Keratinocyte (primary cell): ENCODE measurements around the gene RSPRY1. TPM values are rescaled to one million over a fixed set of nuclear protein-coding genes. Genes with fewer than 3 reads are reported as not detected.

Source experiments
- DNase-seq: peaks from one replicate; pipeline ENCODE4 v3.0.0-alpha.2; 2011; ENCODE audit warnings: low read depth, missing footprints, low spot score
- FAIRE-seq: peaks from 2 replicates; lab custom pipeline; 2011; peaks lifted over from hg19 to GRCh38; lab: Jason Lieb, UNC
- H2AFZ ChIP-seq: 2 replicates; pipeline ENCODE4 v1.6.0; 2012; ENCODE audit warnings: low read length, control low read depth, inconsistent platforms; ENCODE audit not compliant: control insufficient read depth
- H3K27ac ChIP-seq: 2 replicates; pipeline ENCODE4 v1.5.1; 2011; ENCODE audit warnings: low read length; ENCODE audit not compliant: control insufficient read depth, insufficient read depth
- H3K27me3 ChIP-seq: 3 replicates; pipeline ENCODE4 v1.6.0; 2011; ENCODE audit warnings: low read length; ENCODE audit not compliant: control insufficient read depth, insufficient read depth; ENCODE audit errors: extremely low read depth
- H3K36me3 ChIP-seq, 2 experiments: 2 replicates in 1 of 2; 3 replicates in 1 of 2; pipeline ENCODE4 v1.5.1; 2011; ENCODE audit warnings: low read length in 2 of 2, mild to moderate bottlenecking in 1 of 2; ENCODE audit not compliant: control insufficient read depth in 2 of 2, insufficient read depth in 2 of 2; ENCODE audit errors: extremely low read depth in 1 of 2
- H3K4me1 ChIP-seq: 3 replicates; pipeline ENCODE4 v1.5.1; 2011; ENCODE audit warnings: low read length; ENCODE audit not compliant: control insufficient read depth, insufficient read depth; ENCODE audit errors: extremely low read depth
- H3K4me2 ChIP-seq: 3 replicates; pipeline ENCODE4 v1.6.0; 2011; ENCODE audit warnings: low read depth, low read length; ENCODE audit not compliant: control insufficient read depth, insufficient read depth; ENCODE audit errors: extremely low read depth
- H3K4me3 ChIP-seq, 3 experiments: fragments of 200-600 bp in 1 of 3; sonication (generic) in 1 of 3; 2 replicates in 2 of 3; 3 replicates in 1 of 3; pipeline ENCODE4 v1.5.1; 2011 to 2016; ENCODE audit warnings: low read length in 3 of 3, mild to moderate bottlenecking in 3 of 3, control low read depth in 2 of 3, inconsistent platforms in 1 of 3, low read depth in 1 of 3, mixed read lengths in 1 of 3, mixed run types in 1 of 3, moderate library complexity in 1 of 3; ENCODE audit not compliant: control insufficient read depth in 2 of 3, insufficient read depth in 2 of 3; ENCODE audit errors: extremely low read depth in 1 of 3
- H3K79me2 ChIP-seq: 2 replicates; pipeline ENCODE4 v1.6.0; 2012; ENCODE audit warnings: low read length; ENCODE audit not compliant: control insufficient read depth, insufficient read depth
- H3K9ac ChIP-seq: 3 replicates; pipeline ENCODE4 v1.6.0; 2011; ENCODE audit warnings: low read length; ENCODE audit not compliant: control insufficient read depth, insufficient read depth; ENCODE audit errors: extremely low read depth
- H3K9me1 ChIP-seq: 3 replicates; pipeline ENCODE4 v1.6.0; 2011; ENCODE audit warnings: low read length; ENCODE audit not compliant: control insufficient read depth, insufficient read depth; ENCODE audit errors: extremely low read depth
- H3K9me3 ChIP-seq: 2 replicates; pipeline ENCODE4 v1.5.1; 2012; ENCODE audit warnings: low read depth, low read length; ENCODE audit not compliant: control insufficient read depth
- H4K20me1 ChIP-seq: 3 replicates; pipeline ENCODE4 v1.6.0; 2011; ENCODE audit warnings: low read length; ENCODE audit not compliant: control insufficient read depth, insufficient read depth; ENCODE audit errors: extremely low read depth
- CTCF ChIP-seq, 3 experiments: IDR thresholded peaks in 1 of 3; conservative IDR thresholded peaks in 1 of 3; optimal IDR thresholded peaks in 1 of 3; 2 replicates in 2 of 3; 3 replicates in 1 of 3; pipeline versions ENCODE3 to v1.5.1; 2011; ENCODE audit warnings: low read length in 3 of 3, mild to moderate bottlenecking in 3 of 3, moderate library complexity in 2 of 3, control low read depth in 1 of 3, inconsistent platforms in 1 of 3; ENCODE audit not compliant: insufficient read depth in 2 of 3; ENCODE audit errors: extremely low read depth in 1 of 3
- EZH2 ChIP-seq: IDR thresholded peaks from one replicate; pipeline ENCODE4 v1.6.1; 2012; ENCODE audit warnings: inconsistent platforms, mild to moderate bottlenecking, low read length, moderate library complexity
- dilution Hi-C: fragments of 300-500 bp; cut with MboI; formaldehyde crosslinking; loops from one replicate; pipeline ENCODE4 v1.7.0; 2020; ENCODE audit warnings: low sequenced_read_pairs; ENCODE audit not compliant: extremely low pct_ligation_motif_present
- polyA plus RNA-seq, 5 experiments: library from polyadenylated mRNA; depleted of rRNA in 3 of 5; stranded (reverse) in 3 of 5; stranded (forward) in 1 of 5; unstranded in 1 of 5; fragments of >200 nt; gene quantifications; 1 replicate in 1 of 5; 2 replicates in 3 of 5; 3 replicates in 1 of 5; pipeline versions ENCODE4 v1.2.1 to v1.2.3, GENCODE V29; 2011 to 2012; ENCODE audit warnings: missing spikeins in 2 of 5, low read depth in 1 of 5, low replicate concordance in 1 of 5

RSPRY1 gene
- polyA plus RNA-seq, 1 donor (not counting 4 experiments of a cell fraction or from before 2014, with no cell fraction given), result 42.2 TPM

- Histone ChIP-seq H3K4me1 (peaks cover 56% of the 10 kb centered on the region), H3K27ac (peak overlapping the region; percentile 80), H3K27me3 (no peaks in the 10 kb centered on the region), H3K9me1 (no peaks in the 10 kb centered on the region), H3K36me3 (peaks cover 3 to 5% of the 10 kb centered on the region in 2 experiments), H3K9ac (no peak overlapping the region), H3K9me3 (no peaks in the 10 kb centered on the region), H3K4me2 (peak overlapping the region; percentile 79), H3K4me3 (no peak overlapping the region), H4K20me1 (no peaks in the 10 kb centered on the region), H2AFZ (no peak overlapping the region), H3K79me2 (peaks cover 87% of the 10 kb centered on the region)
- peak; percentile 67 for FAIRE-seq
- TF ChIP-seq CTCF (optimal IDR thresholded peaks at IDR 0.05 in 1 of 3, IDR thresholded peaks at IDR 0.05 in 1 of 3, conservative IDR thresholded peaks at IDR 0.05 in 1 of 3; ENCODE audit: extremely low read depth in 1 of 3, insufficient read depth in 2 of 3, low read length in 3 of 3) (no peak), EZH2 (no peak)
- no peak for DNase-seq
- dilution Hi-C loops, result no loop called here
Observed at GRCh38 chr16:57192720-57193486, 6.8 kb downstream of the RSPRY1 start.

GRCh38 chr16:57194512-57194911 lies 8.4 kb downstream of the RSPRY1 start:
- FAIRE-seq, result peak; percentile 97
- no peaks in the 10 kb centered on the region for H3K27me3 ChIP-seq
- DNase-seq, result no peak
- dilution Hi-C loops, result no loop called here
- peaks cover 2 to 5% of the 10 kb centered on the region in 2 experiments for H3K36me3 ChIP-seq
- no peak for TF ChIP-seq CTCF (optimal IDR thresholded peaks at IDR 0.05 in 1 of 3, IDR thresholded peaks at IDR 0.05 in 1 of 3, conservative IDR thresholded peaks at IDR 0.05 in 1 of 3; ENCODE audit: extremely low read depth in 1 of 3, insufficient read depth in 2 of 3, low read length in 3 of 3)
- no peak for TF ChIP-seq EZH2
- H3K79me2 ChIP-seq, result peaks cover 82% of the 10 kb centered on the region
- peak overlapping the region in 2 of 3 experiments; percentile 46 to 52 for H3K4me3 ChIP-seq
- H4K20me1 ChIP-seq, result no peaks in the 10 kb centered on the region
- H3K27ac ChIP-seq, result peak overlapping the region; percentile 80
- H3K4me2 ChIP-seq, result peak overlapping the region; percentile 79
- no peak overlapping the region for H2AFZ ChIP-seq
- no peaks in the 10 kb centered on the region for H3K9me1 ChIP-seq
- H3K9me3 ChIP-seq, result no peaks in the 10 kb centered on the region
- peaks cover 55% of the 10 kb centered on the region for H3K4me1 ChIP-seq
- H3K9ac ChIP-seq, result peak overlapping the region; percentile 45
